ENCODE data around the gene ADAMTSL3. TPM values are rescaled to one million over a fixed set of nuclear protein-coding genes. Genes with fewer than 3 reads are reported as not detected.

Gene ADAMTSL3
- total and polyA plus RNA-seq, 2 of the 8 experiments (the other 6 are each of a cell fraction or from before 2014, with no cell fraction given): 0.35 to 1.4 TPM

- H4K8ac ChIP-seq (ENCODE audit: extremely low read depth, insufficient read depth, low read length): no peak overlapping the region
- H3K56ac ChIP-seq (replicated peaks; ENCODE audit: insufficient read length, low read depth, low read length): no peak overlapping the region
- no peak overlapping the region for H4K91ac ChIP-seq (replicated peaks; ENCODE audit: insufficient read length, low read length)
- H3K27ac ChIP-seq (ENCODE audit: low read depth, low read length): no peak overlapping the region
- no peak overlapping the region for H3K4ac ChIP-seq (replicated peaks; ENCODE audit: insufficient read length, low read depth, low read length)
- no peak overlapping the region for H3K14ac ChIP-seq (ENCODE audit: insufficient read length)
- no peak overlapping the region for H2AFZ ChIP-seq (ENCODE audit: low read length)
- CTCF ChIA-PET (ENCODE audit: partially characterized antibody): interaction anchor here (1.0 to 1.2 kb wide), 3 partner anchors 100 to 226 kb away, joined by 3 read pairs; no protein-coding TSS in a partner anchor
- DNase-seq (ENCODE audit: low read depth in 1 of 2, low spot score in 2 of 2): no peak
- H3K36me3 ChIP-seq (ENCODE audit: control insufficient read depth in 2 of 4, insufficient read depth in 4 of 4, low read length in 3 of 4): no peaks in the 10 kb centered on the region
- 86% methylated on average over 3 of the region's 3 CpGs; no CpG with 5 or more reads in 1 of the 2 experiments for WGBS, 2 experiments (ENCODE audit: extremely low coverage in 1 of 2, insufficient coverage in 1 of 2, insufficient read length in 1 of 2, insufficient replicate concordance in 2 of 2, low coverage in 1 of 2, low lambda C conversion rate in 2 of 2, missing lambda C conversion rate in 1 of 2)
- no peak overlapping the region for H2BK20ac ChIP-seq (ENCODE audit: low read length)
- no peaks in the 10 kb centered on the region for H3K23me2 ChIP-seq (ENCODE audit: low read depth, low read length)
- H3K27me3 ChIP-seq (replicated peaks in 1 of 4; ENCODE audit: control insufficient read depth in 3 of 4, extremely low read depth in 1 of 4, insufficient read depth in 3 of 4, low read length in 3 of 4): no peaks in the 10 kb centered on the region
- no peak overlapping the region for H2BK120ac ChIP-seq (replicated peaks; ENCODE audit: low read depth, low read length)
- H3K79me2 ChIP-seq (ENCODE audit: control insufficient read depth in 1 of 2, insufficient read depth in 2 of 2, low read length in 2 of 2): no peaks in the 10 kb centered on the region
- no peak overlapping the region for H3K18ac ChIP-seq (ENCODE audit: extremely low read depth, low read length)
- H3K9ac ChIP-seq (replicated peaks in 1 of 4; ENCODE audit: extremely low read depth in 1 of 4, low read depth in 3 of 4, low read length in 3 of 4): no peak overlapping the region
- no peak overlapping the region for H3K23ac ChIP-seq (ENCODE audit: insufficient read length)
- no peaks in the 10 kb centered on the region for H3K79me1 ChIP-seq (ENCODE audit: low read depth, low read length)
- no peak for FAIRE-seq
- H2BK15ac ChIP-seq (ENCODE audit: low read length): no peak overlapping the region
- H3K4me1 ChIP-seq (replicated peaks in 1 of 4; ENCODE audit: control insufficient read depth in 3 of 4, insufficient read depth in 4 of 4, low read length in 3 of 4): no peaks in the 10 kb centered on the region
- no peak overlapping the region for H2BK5ac ChIP-seq (ENCODE audit: low read depth, low read length)
- no peak overlapping the region for H3K4me3 ChIP-seq (ENCODE audit: extremely low read depth in 1 of 4, insufficient read depth in 2 of 4, low read depth in 3 of 4, low read length in 4 of 4)
- no peaks in the 10 kb centered on the region for H3K9me3 ChIP-seq (ENCODE audit: insufficient read depth in 2 of 2, low read depth in 1 of 2, low read length in 1 of 2)
- no peak overlapping the region for H2BK12ac ChIP-seq (ENCODE audit: low read depth, low read length)
- H4K20me1 ChIP-seq (replicated peaks in 1 of 2; ENCODE audit: control insufficient read depth in 1 of 2, insufficient read depth in 2 of 2, low read length in 2 of 2): no peaks in the 10 kb centered on the region
- H3K4me2 ChIP-seq (ENCODE audit: insufficient read depth in 1 of 2, low read depth in 2 of 2, low read length in 2 of 2): no peak overlapping the region
- POLR2A ChIA-PET (ENCODE audit: partially characterized antibody): interaction anchor here (1.4 kb wide), 1 partner anchor 10 kb away, joined by 3 read pairs; no protein-coding TSS in a partner anchor
- H4K5ac ChIP-seq (ENCODE audit: insufficient read length, low read depth, low read length): no peak overlapping the region
- H2AK5ac ChIP-seq (ENCODE audit: low read depth, low read length): no peak overlapping the region
- TF ChIP-seq SUZ12 (IDR thresholded peaks at IDR 0.05; ENCODE audit: low read length) (no peak), RAD21 (IDR thresholded peaks at IDR 0.05 in 1 of 2, conservative IDR thresholded peaks at IDR 0.05 in 1 of 2; ENCODE audit: low read depth in 2 of 2, low read length in 2 of 2) (no peak), RNF2 (IDR thresholded peaks at IDR 0.05; ENCODE audit: borderline replicate concordance, low read depth, low read length, missing control alignments, poor library complexity, severe bottlenecking) (no peak), KDM1A (IDR thresholded peaks at IDR 0.05; ENCODE audit: borderline replicate concordance, low read length) (no peak), SRF (IDR thresholded peaks at IDR 0.05; ENCODE audit: low read depth, low read length) (no peak), SIN3A (conservative IDR thresholded peaks at IDR 0.05 in 1 of 2, IDR thresholded peaks at IDR 0.05 in 1 of 2; ENCODE audit: low read depth in 1 of 2, low read length in 2 of 2) (no peak), ZNF274 (IDR thresholded peaks at IDR 0.05; ENCODE audit: borderline replicate concordance, extremely low read depth, low read length) (no peak), BCL11A (IDR thresholded peaks at IDR 0.05; ENCODE audit: low read depth in 2 of 2, low read length in 2 of 2) (no peak), NANOG (IDR thresholded peaks at IDR 0.05; ENCODE audit: insufficient read depth, low read depth, low read length, poor library complexity, severe bottlenecking) (no peak), RBBP5 (IDR thresholded peaks at IDR 0.05; ENCODE audit: borderline replicate concordance, low read depth, low read length) (no peak), CHD1 (IDR thresholded peaks at IDR 0.05; ENCODE audit: low read depth, low read length) (no peak)
- TF ChIP-seq, protein P1, sequence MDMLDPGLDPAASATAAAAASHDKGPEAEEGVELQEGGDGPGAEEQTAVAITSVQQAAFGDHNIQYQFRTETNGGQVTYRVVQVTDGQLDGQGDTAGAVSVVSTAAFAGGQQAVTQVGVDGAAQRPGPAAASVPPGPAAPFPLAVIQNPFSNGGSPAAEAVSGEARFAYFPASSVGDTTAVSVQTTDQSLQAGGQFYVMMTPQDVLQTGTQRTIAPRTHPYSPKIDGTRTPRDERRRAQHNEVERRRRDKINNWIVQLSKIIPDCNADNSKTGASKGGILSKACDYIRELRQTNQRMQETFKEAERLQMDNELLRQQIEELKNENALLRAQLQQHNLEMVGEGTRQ (IDR thresholded peaks at IDR 0.05; ENCODE audit: low read length): no peak
These were observed 11.6 kb downstream of the ADAMTSL3 start for GRCh38 chr15:83665480-83665879.
